ENCODE results near the gene CFAP57. TPM values are rescaled to one million over a fixed set of nuclear protein-coding genes. Genes with fewer than 3 reads are reported as not detected.

The CFAP57 gene
- total RNA-seq, 4 donors from 2014 or later: 0.19 to 0.38 (median 0.24) TPM

GRCh38 chr1:43294761-43295160 is 122.6 kb downstream of the CFAP57 start:
- no peak for DNase-seq (ENCODE audit: low spot score in 2 of 2)
- H3K4me3 ChIP-seq (ENCODE audit: low read depth, poor library complexity, severe bottlenecking): no peak overlapping the region
- TF ChIP-seq CTCF (IDR thresholded peaks at IDR 0.05): no peak
- 82 to 90% methylated on average over 8 of the region's 8 CpGs for WGBS, 2 donors
- intact Hi-C loops (cut with DNase I; ENCODE audit: low total_unique reads): no loop called here

GRCh38 chr1:43296207-43296606 is 124.1 kb downstream of the CFAP57 start:
- TF ChIP-seq CTCF (IDR thresholded peaks at IDR 0.05) (no peak), POLR2A (IDR thresholded peaks at IDR 0.05) (no peak)

GRCh38 chr1:43298055-43298454 is 125.9 kb downstream of the CFAP57 start:
- H3K4me3 ChIP-seq (ENCODE audit: low read depth, poor library complexity, severe bottlenecking): no peak overlapping the region
- whole genome bisulfite sequencing, 2 donors: 74 to 87% methylated on average over 1 of the region's 1 CpG
- intact Hi-C loops (cut with DNase I; ENCODE audit: low total_unique reads): no loop called here
- DNase-seq (ENCODE audit: low spot score in 2 of 2): no peak
- TF ChIP-seq CTCF (IDR thresholded peaks at IDR 0.05) (no peak), POLR2A (IDR thresholded peaks at IDR 0.05) (no peak)

More at GRCh38 chr1:43296207-43296606, 124.1 kb downstream of the CFAP57 start:
- intact Hi-C loops (cut with DNase I; ENCODE audit: low total_unique reads): no loop called here
- DNase-seq (ENCODE audit: low spot score in 2 of 2): no peak
- 46 to 47% methylated on average over 1 of the region's 1 CpG for WGBS, 2 donors
- H3K4me3 ChIP-seq (ENCODE audit: low read depth, poor library complexity, severe bottlenecking): no peak overlapping the region

- no peak for TF ChIP-seq CTCF (IDR thresholded peaks at IDR 0.05)
- no peak for TF ChIP-seq POLR2A (IDR thresholded peaks at IDR 0.05)
- intact Hi-C loops (cut with DNase I; ENCODE audit: low total_unique reads): no loop called here
- no peak for DNase-seq (ENCODE audit: low spot score in 2 of 2)
- no peak overlapping the region for H3K4me3 ChIP-seq (ENCODE audit: low read depth, poor library complexity, severe bottlenecking)
Measured at GRCh38 chr1:43299101-43299500, 127.0 kb downstream of the CFAP57 start.

GRCh38 chr1:43300378-43301094 is 128.4 kb downstream of the CFAP57 start, which contains the start of gene TIE1:
Gene TIE1 (plus strand): TSS chr1:43300982. CDS start chr1:43301072, 90 bp downstream.
- DNase-seq (ENCODE audit: low spot score in 2 of 2): no peak
- intact Hi-C loops (cut with DNase I; ENCODE audit: low total_unique reads): no loop called here

More at GRCh38 chr1:43300378-43301094, 128.4 kb downstream of the CFAP57 start, which contains the start of gene TIE1:
- TF ChIP-seq CTCF (IDR thresholded peaks at IDR 0.05): no peak
- TF ChIP-seq POLR2A (IDR thresholded peaks at IDR 0.05): no peak
- 68 to 75% methylated on average over 10 of the region's 10 CpGs for WGBS, 2 donors
- H3K4me3 ChIP-seq (ENCODE audit: low read depth, poor library complexity, severe bottlenecking): no peak within 1 kb of the TSS
